ENCODE data around the gene BROX. TPM values are rescaled to one million over a fixed set of nuclear protein-coding genes. Genes with fewer than 3 reads are reported as not detected.

The BROX gene
- total RNA-seq, 4 donors from 2014 or later: 40.7 to 80.2 (median 51.4) TPM

DNA sequence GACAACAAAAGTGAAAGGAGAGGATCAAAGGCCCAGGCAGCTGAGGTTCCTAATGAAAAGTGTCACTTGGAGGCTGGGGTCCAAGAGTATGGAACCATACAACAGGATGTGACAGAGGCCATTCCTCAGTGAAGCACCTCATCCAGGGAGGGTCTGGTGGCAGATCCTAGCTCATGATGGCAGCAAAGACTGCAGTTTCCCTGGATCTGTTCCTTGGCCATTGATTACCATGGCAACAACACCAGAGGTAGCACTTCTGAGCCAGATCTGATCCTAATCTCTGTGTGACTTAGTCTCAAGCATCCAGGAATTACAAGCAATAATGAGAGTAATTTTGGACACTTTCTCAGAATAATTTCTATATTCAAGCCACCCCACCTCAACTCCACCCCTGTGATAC lies 37.6 kb downstream of the BROX start:
- no peak overlapping the region for H3K4me3 ChIP-seq
- intact Hi-C loops (cut with DNase I; ENCODE audit: low total_unique reads): no loop called here
- no peaks in the 10 kb centered on the region for H3K27me3 ChIP-seq
- in situ Hi-C loops (cut with MboI; ENCODE audit: low sequenced_read_pairs in 4 of 4): no loop called here
- DNase-seq: no peak
- no peak for ATAC-seq
- H3K9me3 ChIP-seq: no peaks in the 10 kb centered on the region
- no peak overlapping the region for H3K27ac ChIP-seq
- H3K36me3 ChIP-seq: no peaks in the 10 kb centered on the region
- no peaks in the 10 kb centered on the region for H3K4me1 ChIP-seq
- TF ChIP-seq, protein P1, sequence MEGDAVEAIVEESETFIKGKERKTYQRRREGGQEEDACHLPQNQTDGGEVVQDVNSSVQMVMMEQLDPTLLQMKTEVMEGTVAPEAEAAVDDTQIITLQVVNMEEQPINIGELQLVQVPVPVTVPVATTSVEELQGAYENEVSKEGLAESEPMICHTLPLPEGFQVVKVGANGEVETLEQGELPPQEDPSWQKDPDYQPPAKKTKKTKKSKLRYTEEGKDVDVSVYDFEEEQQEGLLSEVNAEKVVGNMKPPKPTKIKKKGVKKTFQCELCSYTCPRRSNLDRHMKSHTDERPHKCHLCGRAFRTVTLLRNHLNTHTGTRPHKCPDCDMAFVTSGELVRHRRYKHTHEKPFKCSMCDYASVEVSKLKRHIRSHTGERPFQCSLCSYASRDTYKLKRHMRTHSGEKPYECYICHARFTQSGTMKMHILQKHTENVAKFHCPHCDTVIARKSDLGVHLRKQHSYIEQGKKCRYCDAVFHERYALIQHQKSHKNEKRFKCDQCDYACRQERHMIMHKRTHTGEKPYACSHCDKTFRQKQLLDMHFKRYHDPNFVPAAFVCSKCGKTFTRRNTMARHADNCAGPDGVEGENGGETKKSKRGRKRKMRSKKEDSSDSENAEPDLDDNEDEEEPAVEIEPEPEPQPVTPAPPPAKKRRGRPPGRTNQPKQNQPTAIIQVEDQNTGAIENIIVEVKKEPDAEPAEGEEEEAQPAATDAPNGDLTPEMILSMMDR (IDR thresholded peaks at IDR 0.05 in 4 of 5, conservative IDR thresholded peaks at IDR 0.05 in 1 of 5): no peak
- no peak for TF ChIP-seq POLR2A (IDR thresholded peaks at IDR 0.05)

- DNase-seq (no peak), ATAC-seq (no peak)
- Histone ChIP-seq H3K36me3 (no peaks in the 10 kb centered on the region), H3K4me3 (no peak overlapping the region), H3K27ac (no peak overlapping the region), H3K27me3 (no peaks in the 10 kb centered on the region), H3K4me1 (no peaks in the 10 kb centered on the region), H3K9me3 (no peaks in the 10 kb centered on the region)
- TF ChIP-seq, protein P1 (IDR thresholded peaks at IDR 0.05 in 4 of 5, conservative IDR thresholded peaks at IDR 0.05 in 1 of 5): no peak
- TF ChIP-seq POLR2A (IDR thresholded peaks at IDR 0.05): no peak
- in situ Hi-C loops (cut with MboI; ENCODE audit: low sequenced_read_pairs in 4 of 4) (no loop called here), intact Hi-C loops (cut with DNase I; ENCODE audit: low total_unique reads) (no loop called here)
Observed at GRCh38 chr1:222750651-222751050, 38.3 kb downstream of the BROX start.

- no peak for DNase-seq
- intact Hi-C loops (cut with DNase I; ENCODE audit: low total_unique reads) (no loop called here), in situ Hi-C loops (cut with MboI; ENCODE audit: low sequenced_read_pairs in 4 of 4) (no loop called here)
- no peak overlapping the region for H3K4me3 ChIP-seq
- H3K4me1 ChIP-seq: no peaks in the 10 kb centered on the region
- H3K27ac ChIP-seq: no peak overlapping the region
- TF ChIP-seq POLR2A (IDR thresholded peaks at IDR 0.05): no peak
- TF ChIP-seq, protein P1 (IDR thresholded peaks at IDR 0.05 in 4 of 5, conservative IDR thresholded peaks at IDR 0.05 in 1 of 5): no peak
- H3K27me3 ChIP-seq: no peaks in the 10 kb centered on the region
- ATAC-seq: no peak
- no peaks in the 10 kb centered on the region for H3K9me3 ChIP-seq
- no peaks in the 10 kb centered on the region for H3K36me3 ChIP-seq
Observed at GRCh38 chr1:222751255-222751654, 38.9 kb downstream of the BROX start.

GRCh38 chr1:222754366-222755139 lies 42.2 kb downstream of the BROX start:
- ATAC-seq (no peak), DNase-seq (peak; percentile 24 to 33)
- Histone ChIP-seq H3K9me3 (no peaks in the 10 kb centered on the region), H3K27ac (no peak overlapping the region), H3K4me3 (no peak overlapping the region), H3K36me3 (no peaks in the 10 kb centered on the region), H3K27me3 (no peaks in the 10 kb centered on the region), H3K4me1 (no peaks in the 10 kb centered on the region)
- TF ChIP-seq, protein P1 (IDR thresholded peaks at IDR 0.05 in 4 of 5, conservative IDR thresholded peaks at IDR 0.05 in 1 of 5): no peak
- no peak for TF ChIP-seq POLR2A (IDR thresholded peaks at IDR 0.05)
- in situ Hi-C loops (cut with MboI; ENCODE audit: low sequenced_read_pairs in 4 of 4) (no loop called here), intact Hi-C loops (cut with DNase I; ENCODE audit: low total_unique reads) (no loop called here)

All from gastrocnemius medialis (tissue), 4 donors.